VCaP (cell line): ENCODE measurements around the gene SPPL2A.
"Not testable (repeated sequence)": the region's sequence is repeated elsewhere in the genome, so short reads cannot be mapped to it uniquely, and the experiment has no call there.

ENCODE experiments used
- H3K27ac ChIP-seq: fragments of 450-650 bp; 2 replicates; pipeline ENCODE4 v1.5.1; 2017
- CTCF ChIP-seq: fragments of 450-650 bp; conservative IDR thresholded peaks from 2 replicates; pipeline ENCODE4 v1.5.1; 2017; ENCODE audit warnings: mild to moderate bottlenecking, moderate library complexity

Gene SPPL2A

DNA sequence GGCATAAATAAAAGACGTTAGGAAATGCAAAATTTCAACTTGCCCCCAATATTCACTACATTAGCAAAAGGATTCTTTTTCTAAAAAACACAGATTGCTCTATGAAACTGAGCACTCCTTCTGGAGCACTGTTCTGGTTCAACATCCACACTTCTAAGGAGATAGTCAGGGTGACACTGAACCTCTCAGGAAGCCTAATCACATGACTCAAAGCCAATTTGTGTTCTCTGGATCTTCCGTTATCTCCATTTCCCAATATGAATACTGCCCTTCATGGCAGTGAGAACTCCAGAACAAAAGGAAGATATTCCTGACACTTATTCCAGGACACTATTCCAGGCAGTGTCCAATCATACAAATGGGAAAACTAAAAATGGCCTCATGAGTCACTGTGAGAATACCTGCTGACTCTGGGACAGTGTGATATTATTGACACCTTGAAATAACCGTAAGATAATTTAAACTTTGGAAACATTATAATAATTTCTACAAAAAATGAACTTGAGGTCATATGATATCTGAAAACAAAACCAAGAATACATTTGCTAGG, 57.6 kb downstream of the SPPL2A start:
- TF ChIP-seq CTCF: no peak

DNA sequence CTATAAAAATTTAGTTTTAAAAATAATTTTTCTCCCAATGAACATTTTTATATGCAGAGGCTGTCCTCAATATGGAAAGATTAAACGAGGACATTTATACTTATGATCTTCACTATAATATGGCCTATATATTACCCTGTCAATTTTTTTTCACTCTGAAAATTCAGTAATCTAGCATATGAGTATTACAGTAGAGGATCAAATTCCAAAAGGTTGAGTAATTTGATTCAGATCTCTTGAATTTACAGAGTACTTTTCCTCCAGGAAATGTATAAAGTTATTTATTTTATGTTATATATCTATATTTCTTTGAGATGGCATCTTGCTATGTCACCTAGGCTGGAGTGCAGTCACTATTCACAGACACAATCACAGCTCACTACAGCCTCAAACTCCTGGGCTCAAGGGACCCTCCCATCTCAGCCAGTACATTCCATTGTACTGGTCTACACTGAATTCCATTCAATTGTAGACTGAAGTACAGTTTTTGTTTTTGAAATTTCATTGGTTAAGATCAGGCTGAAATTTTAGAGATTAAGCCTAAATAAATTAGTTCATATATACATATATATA, 62.7 kb downstream of the SPPL2A start:
- no peak overlapping the region for H3K27ac ChIP-seq
- TF ChIP-seq CTCF: no peak

More for the DNA sequence above, 57.6 kb downstream of the SPPL2A start:
- no peak overlapping the region for H3K27ac ChIP-seq

GRCh38 chr15:50698101-50698500, 67.4 kb downstream of the SPPL2A start:
- no peak overlapping the region for H3K27ac ChIP-seq
- no peak for TF ChIP-seq CTCF

DNA sequence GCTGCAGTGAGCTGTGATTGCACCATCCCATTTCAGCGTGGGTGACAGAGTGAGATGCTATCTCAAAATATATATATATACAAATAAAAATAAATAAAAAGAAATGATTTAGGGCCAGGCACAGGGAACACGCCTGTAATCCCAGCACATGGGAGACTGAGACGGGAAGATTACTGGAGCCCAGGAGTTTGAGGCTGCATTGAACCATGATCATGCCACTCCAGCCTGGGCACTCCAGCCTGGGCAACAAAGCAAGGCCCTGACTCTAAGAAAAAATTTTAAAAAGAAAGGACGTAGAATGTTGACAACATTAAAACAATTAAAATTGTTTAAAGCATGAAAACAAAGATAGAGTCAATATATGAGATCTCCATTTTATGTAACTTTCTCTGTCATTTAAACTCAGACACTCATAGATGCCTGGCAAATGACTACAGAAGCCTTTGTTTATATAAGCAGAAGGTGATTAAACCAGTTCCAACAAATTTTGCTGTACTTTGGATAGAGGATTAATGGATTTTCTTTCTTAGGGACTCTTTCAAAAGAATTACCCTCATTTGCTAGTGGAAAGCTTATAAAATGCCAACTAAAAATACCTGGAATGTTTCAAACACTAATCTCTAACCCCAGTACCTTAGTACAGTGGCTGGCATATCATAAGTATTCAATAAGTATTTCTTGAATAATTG, 68.3 kb downstream of the SPPL2A start:
- no peak overlapping the region for H3K27ac ChIP-seq
- no peak for TF ChIP-seq CTCF

- not testable (repeated sequence) for H3K27ac ChIP-seq
Observed at GRCh38 chr15:50694634-50695165, 70.8 kb downstream of the SPPL2A start.

GRCh38 chr15:50687302-50687902, 78.1 kb downstream of the SPPL2A start:
- H3K27ac ChIP-seq: peak overlapping the region; percentile 91
- no peak for TF ChIP-seq CTCF

DNA sequence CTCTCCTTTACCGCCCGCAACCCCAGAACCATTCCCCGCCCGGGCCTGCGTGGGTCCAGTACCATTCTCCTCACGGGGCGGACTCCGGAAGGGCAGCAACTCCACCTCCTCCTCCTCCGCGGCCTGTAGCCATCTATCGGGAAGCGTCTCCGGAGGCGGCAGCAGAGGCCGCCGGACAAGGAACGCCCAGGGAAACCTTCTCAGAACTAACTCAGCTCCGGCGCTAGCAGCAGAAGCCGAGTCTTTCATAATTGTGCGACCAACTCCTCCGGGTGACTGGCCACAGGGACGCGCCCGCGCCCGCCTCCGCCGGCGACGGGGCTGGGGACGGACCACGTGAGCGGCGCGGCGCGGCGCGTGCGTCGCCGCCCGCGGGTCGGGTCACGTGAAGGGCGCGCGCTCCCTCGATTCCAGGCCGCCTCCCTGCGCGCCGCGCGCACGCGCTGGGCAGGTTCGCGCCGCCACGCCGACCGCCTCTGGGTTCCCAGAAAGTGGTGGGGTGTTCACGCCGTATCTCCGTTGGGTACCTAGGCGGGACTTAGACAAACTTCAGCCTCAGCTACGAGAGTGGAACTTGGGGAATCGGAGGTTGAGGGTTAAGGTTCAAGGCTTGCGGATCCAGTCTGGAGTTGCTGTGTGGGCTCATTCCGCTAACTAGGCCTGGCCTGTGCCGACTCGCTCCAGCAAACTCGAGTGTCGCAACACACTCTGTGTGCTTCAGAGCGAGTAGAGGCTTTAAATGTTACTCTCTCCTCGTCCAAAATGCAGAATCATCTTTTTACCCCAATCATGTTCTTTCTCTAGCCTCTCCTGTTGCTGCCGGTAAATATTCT, 78.8 kb downstream of the SPPL2A start, which contains the start of gene TRPM7:
Gene TRPM7 (minus strand): TSS at position 329 of the 833 bp plus-strand sequence. CDS start 264 bp downstream, at position 65.
- no peak for TF ChIP-seq CTCF
- H3K27ac ChIP-seq: peak within 1 kb of the TSS; percentile 91
